Body of pancreas (tissue), 4 donors: Measurements from ENCODE around the gene MED25. TPM values are rescaled to one million over a fixed set of nuclear protein-coding genes. Genes with fewer than 3 reads are reported as not detected.

Experiments used
- ATAC-seq: fragments of 150-250 bp; one replicate; pipeline ENCODE4 v1.9.1; 2016
- DNase-seq, 4 donors: peaks; one replicate each; pipeline ENCODE4 v3.0.0-alpha.2; 2019
- H3K27ac ChIP-seq, 4 donors: fragments of 200-600 bp; sonication (generic); 1 replicate in 3 of 4; 2 replicates in 1 of 4; pipeline versions ENCODE4 v1.5.1 to v1.6.1; 2016 to 2019; ENCODE audit warnings: mild to moderate bottlenecking in 1 of 4, mixed read lengths in 1 of 4, moderate library complexity in 1 of 4
- H3K27me3 ChIP-seq, 2 donors: fragments of 200-600 bp; sonication (generic); one replicate each; pipeline ENCODE4 v1.6.0; 2016; ENCODE audit warnings: mild to moderate bottlenecking in 1 of 2
- H3K36me3 ChIP-seq, 2 donors: fragments of 200-600 bp; sonication (generic); replicated peaks in 1 of 2; 2 replicates each; pipeline ENCODE4 v1.5.1; 2016; ENCODE audit warnings: low read depth in 2 of 2; ENCODE audit not compliant: insufficient read depth in 1 of 2
- H3K4me1 ChIP-seq: fragments of 200-600 bp; sonication (generic); one replicate; pipeline ENCODE4 v1.6.0; 2016
- H3K4me3 ChIP-seq, 2 donors: fragments of 200-600 bp; sonication (generic); 1 replicate in 1 of 2; 2 replicates in 1 of 2; pipeline ENCODE4 v1.5.1; 2016 to 2019
- H3K9me3 ChIP-seq, 3 donors: fragments of 200-600 bp; sonication (generic); 1 replicate in 2 of 3; 2 replicates in 1 of 3; pipeline ENCODE4 v1.5.1; 2016
- CTCF ChIP-seq, 7 experiments: fragments of 450-650 bp in 4 of 7; fragments of 200-600 bp in 3 of 7; sonication (generic) in 3 of 7; IDR thresholded peaks; one replicate each; pipeline ENCODE4 v1.5.1; 2016 to 2019; ENCODE audit warnings: antibody characterized with exemption in 7 of 7
- POLR2A ChIP-seq, 3 donors: fragments of 450-650 bp; IDR thresholded peaks; one replicate each; pipeline ENCODE4 v1.6.1; 2016; ENCODE audit warnings: antibody characterized with exemption in 3 of 3, mild to moderate bottlenecking in 2 of 3
- WGBS, 2 donors: methylation state at CpG; one replicate each; pipeline ENCODE4 v1.1.5; 2017; 5-methylcytosine and 5-hydroxymethylcytosine counted together
- intact Hi-C: fragments of 100-400 bp; cut with DNase I; formaldehyde crosslinking; loops from one replicate; pipeline ENCODE4 v1.15.1; 2023
- total RNA-seq, 2 donors: library from RNA; depleted of rRNA; stranded (reverse); fragments of >200 nt; gene quantifications; one replicate each; pipeline ENCODE4 v1.1.0, GENCODE V29; 2016

The MED25 gene
- total RNA-seq, 2 donors from 2014 or later = 15.8 to 16.9 TPM

DNA sequence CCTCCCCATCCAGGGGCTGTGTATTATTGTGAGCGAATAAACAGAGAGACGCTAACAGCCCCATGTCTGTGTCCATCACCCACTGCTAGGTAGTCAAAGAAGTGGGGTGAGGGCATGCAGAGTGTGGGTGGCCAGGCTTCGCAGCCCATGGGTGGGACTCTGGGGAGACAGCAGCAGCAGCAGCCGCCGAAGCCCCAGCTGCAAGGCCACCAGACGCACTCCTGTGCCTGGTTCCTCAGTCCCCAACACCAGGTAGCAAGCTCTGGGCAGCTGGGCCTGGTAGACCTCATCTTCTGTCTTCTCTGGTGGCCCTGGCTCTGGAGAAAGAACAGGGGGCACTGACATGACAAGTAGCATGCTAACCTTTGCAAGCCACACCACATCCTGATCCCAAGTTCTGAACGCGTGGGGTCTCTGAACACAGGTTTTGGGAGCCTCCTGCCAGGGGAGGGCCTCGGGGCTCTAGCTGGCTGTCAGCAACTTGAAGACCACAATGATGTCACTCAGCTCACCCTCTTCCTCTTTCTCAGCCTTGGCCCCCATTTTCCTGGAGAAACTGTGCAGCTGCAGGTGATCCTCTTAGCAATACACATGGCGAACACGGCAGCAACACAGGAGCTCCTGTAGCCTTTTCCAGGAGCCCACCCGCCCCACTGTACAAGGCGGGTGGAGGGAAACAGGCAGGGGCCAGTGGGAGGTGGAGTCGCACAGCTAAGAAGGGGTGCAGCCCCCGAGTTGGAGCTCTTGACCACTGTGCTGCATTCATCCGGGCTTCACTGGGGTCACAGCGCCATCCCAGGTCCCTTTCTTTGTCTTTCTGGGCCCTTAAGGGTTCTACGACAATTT is 10.8 kb upstream of the MED25 start:
- no peak for DNase-seq
- Histone ChIP-seq H3K36me3 (no peaks in the 10 kb centered on the region), H3K27me3 (no peaks in the 10 kb centered on the region), H3K9me3 (no peaks in the 10 kb centered on the region), H3K4me1 (peaks cover 25% of the 10 kb centered on the region), H3K27ac (no peak overlapping the region), H3K4me3 (no peak overlapping the region)
- intact Hi-C loops = no loop called here
- WGBS, 2 donors = 81 to 82% methylated on average over 13 to 16 of the region's 18 CpGs
- TF ChIP-seq CTCF (IDR thresholded peaks at IDR 0.05) (no peak), POLR2A (IDR thresholded peaks at IDR 0.05) (no peak)
- ATAC-seq = no peak

GRCh38 chr19:49807904-49808675 is 10.0 kb upstream of the MED25 start:
- no peak for DNase-seq
- 78 to 80% methylated on average over 18 to 20 of the region's 20 CpGs for WGBS, 2 donors
- TF ChIP-seq POLR2A (IDR thresholded peaks at IDR 0.05) = no peak
- no peak for TF ChIP-seq CTCF (IDR thresholded peaks at IDR 0.05)
- Histone ChIP-seq H3K4me1 (peaks cover 32% of the 10 kb centered on the region), H3K9me3 (no peaks in the 10 kb centered on the region), H3K4me3 (no peak overlapping the region), H3K36me3 (no peaks in the 10 kb centered on the region), H3K27ac (peak overlapping the region in 3 of 4 donors; percentile 49 to 79 (median 77)), H3K27me3 (no peaks in the 10 kb centered on the region)
- no peak for ATAC-seq
- intact Hi-C loops = no loop called here

- no peaks in the 10 kb centered on the region for H3K27me3 ChIP-seq
- peak; percentile 63 for ATAC-seq
- H3K36me3 ChIP-seq = no peaks in the 10 kb centered on the region
- peaks cover 32% of the 10 kb centered on the region for H3K4me1 ChIP-seq
- WGBS, 2 donors = 0 to 5% methylated on average over 19 to 31 of the region's 31 CpGs
- TF ChIP-seq POLR2A (IDR thresholded peaks at IDR 0.05) (peak in 2 of 3 donors; percentile 54 to 58), CTCF (IDR thresholded peaks at IDR 0.05) (no peak)
- H3K4me3 ChIP-seq = peak overlapping the region; percentile 3 to 7
- peak; percentile 95 to 98 (median 96) for DNase-seq
- H3K27ac ChIP-seq = peak overlapping the region; percentile 49 to 79 (median 71)
- intact Hi-C loops = no loop called here
- no peaks in the 10 kb centered on the region for H3K9me3 ChIP-seq
These were observed 9.4 kb upstream of the MED25 start for GRCh38 chr19:49808711-49809159.

DNA sequence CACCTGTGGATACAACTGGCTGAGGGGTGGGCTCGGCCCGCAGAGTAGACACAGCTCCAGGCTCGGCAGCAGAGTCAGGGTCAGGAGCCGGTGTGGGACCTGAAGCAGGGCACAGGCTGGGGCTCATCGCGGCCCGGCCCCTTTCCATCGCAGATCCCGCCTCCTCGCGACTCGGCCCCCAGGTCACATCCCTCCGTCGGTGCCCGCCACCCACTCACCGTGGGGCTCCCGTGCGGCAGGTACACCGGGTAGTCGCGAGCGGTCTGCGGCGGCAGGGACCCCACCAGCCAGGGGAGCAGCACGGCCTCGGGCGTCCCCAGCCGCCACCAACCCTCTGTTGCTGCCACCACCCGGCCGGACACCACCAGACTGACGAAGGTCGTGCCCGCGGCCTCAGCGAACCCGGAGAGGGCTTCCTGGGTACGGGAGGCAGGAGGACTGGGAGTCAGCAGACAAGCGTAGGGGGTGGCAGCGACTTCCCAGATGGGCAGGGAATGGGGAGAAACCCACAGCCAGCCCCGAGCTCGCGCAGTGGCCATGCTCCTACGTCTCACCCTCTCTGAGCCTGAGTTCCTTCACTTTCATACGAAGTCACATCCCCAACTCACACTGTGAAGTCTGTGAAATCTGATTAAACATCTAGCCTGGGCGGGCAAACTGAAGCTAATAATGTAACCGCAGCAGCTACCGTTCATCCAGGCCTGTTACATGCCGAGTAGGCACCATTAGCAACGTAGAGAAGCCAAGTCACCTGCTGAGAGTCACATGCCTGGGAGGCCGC is 8.7 kb upstream of the MED25 start:
- WGBS, 2 donors = 8% methylated on average over 15 to 31 of the region's 50 CpGs
- Histone ChIP-seq H3K4me3 (peak overlapping the region; percentile 3 to 7), H3K36me3 (no peaks in the 10 kb centered on the region), H3K4me1 (peaks cover 32% of the 10 kb centered on the region), H3K27ac (peak overlapping the region; percentile 49 to 79 (median 71)), H3K9me3 (no peaks in the 10 kb centered on the region), H3K27me3 (no peaks in the 10 kb centered on the region)
- ATAC-seq (peak; percentile 19), DNase-seq (peak; percentile 60 to 75 (median 72))
- peak in 4 of 7 experiments; percentile 3 to 20 (median 17) for TF ChIP-seq CTCF (IDR thresholded peaks at IDR 0.05)
- peak in 2 of 3 donors; percentile 61 to 75 for TF ChIP-seq POLR2A (IDR thresholded peaks at IDR 0.05)
- intact Hi-C loops = no loop called here
